Tibial nerve (tissue), 4 donors: ENCODE measurements around the gene GRK1. TPM values are rescaled to one million over a fixed set of nuclear protein-coding genes. Genes with fewer than 3 reads are reported as not detected.

Source experiments
- DNase-seq, 2 donors: peaks; one replicate each; pipeline ENCODE4 v3.0.0-alpha.2; 2019; ENCODE audit warnings: low spot score in 2 of 2
- H3K27ac ChIP-seq, 4 donors: fragments of 200-600 bp; sonication (generic) in 3 of 4; one replicate each; pipeline ENCODE4 v1.5.1; 2017 to 2019; ENCODE audit warnings: mild to moderate bottlenecking in 1 of 4
- H3K27me3 ChIP-seq, 2 donors: fragments of 200-600 bp; sonication (generic) in 1 of 2; one replicate each; pipeline versions ENCODE4 v1.5.1 to v1.6.0; 2017 to 2019
- H3K36me3 ChIP-seq, 3 donors: fragments of 200-600 bp; sonication (generic); one replicate each; pipeline ENCODE4 v1.5.1; 2018 to 2019
- H3K4me1 ChIP-seq, 4 donors: fragments of 200-600 bp; sonication (generic) in 3 of 4; one replicate each; pipeline ENCODE4 v1.5.1; 2017 to 2019
- H3K4me3 ChIP-seq, 4 donors: fragments of 200-600 bp; sonication (generic) in 3 of 4; one replicate each; pipeline ENCODE4 v1.5.1; 2017 to 2019; ENCODE audit warnings: mild to moderate bottlenecking in 1 of 4, moderate library complexity in 1 of 4
- H3K9me3 ChIP-seq, 4 donors: fragments of 200-600 bp; sonication (generic) in 3 of 4; one replicate each; pipeline ENCODE4 v1.5.1; 2017 to 2019
- CTCF ChIP-seq, 5 experiments: fragments of 200-600 bp in 3 of 5; fragments of 450-650 bp in 2 of 5; sonication (generic) in 3 of 5; IDR thresholded peaks; one replicate each; pipeline ENCODE4 v1.5.1; 2016 to 2019; ENCODE audit warnings: antibody characterized with exemption in 5 of 5, mild to moderate bottlenecking in 3 of 5, moderate library complexity in 2 of 5
- EP300 ChIP-seq, 2 donors: sonication (generic); formaldehyde crosslinking; IDR thresholded peaks; one replicate each; pipeline ENCODE4 v1.6.1; 2017; ENCODE audit warnings: antibody characterized with exemption in 2 of 2, mild to moderate bottlenecking in 1 of 2
- POLR2A ChIP-seq, 2 donors: fragments of 450-650 bp; IDR thresholded peaks; one replicate each; pipeline ENCODE4 v1.6.1; 2017; ENCODE audit warnings: antibody characterized with exemption in 2 of 2, mild to moderate bottlenecking in 2 of 2, moderate library complexity in 2 of 2
- WGBS, 2 donors: methylation state at CpG; one replicate each; pipeline ENCODE4 v1.1.5; 2018; 5-methylcytosine and 5-hydroxymethylcytosine counted together
- total RNA-seq, 4 donors: library from RNA; depleted of rRNA; stranded (reverse); fragments of >200 nt; gene quantifications; one replicate each; pipeline ENCODE4 v1.1.0, GENCODE V29; 2016

Gene GRK1
- total RNA-seq, 4 donors from 2014 or later, result not detected

DNA sequence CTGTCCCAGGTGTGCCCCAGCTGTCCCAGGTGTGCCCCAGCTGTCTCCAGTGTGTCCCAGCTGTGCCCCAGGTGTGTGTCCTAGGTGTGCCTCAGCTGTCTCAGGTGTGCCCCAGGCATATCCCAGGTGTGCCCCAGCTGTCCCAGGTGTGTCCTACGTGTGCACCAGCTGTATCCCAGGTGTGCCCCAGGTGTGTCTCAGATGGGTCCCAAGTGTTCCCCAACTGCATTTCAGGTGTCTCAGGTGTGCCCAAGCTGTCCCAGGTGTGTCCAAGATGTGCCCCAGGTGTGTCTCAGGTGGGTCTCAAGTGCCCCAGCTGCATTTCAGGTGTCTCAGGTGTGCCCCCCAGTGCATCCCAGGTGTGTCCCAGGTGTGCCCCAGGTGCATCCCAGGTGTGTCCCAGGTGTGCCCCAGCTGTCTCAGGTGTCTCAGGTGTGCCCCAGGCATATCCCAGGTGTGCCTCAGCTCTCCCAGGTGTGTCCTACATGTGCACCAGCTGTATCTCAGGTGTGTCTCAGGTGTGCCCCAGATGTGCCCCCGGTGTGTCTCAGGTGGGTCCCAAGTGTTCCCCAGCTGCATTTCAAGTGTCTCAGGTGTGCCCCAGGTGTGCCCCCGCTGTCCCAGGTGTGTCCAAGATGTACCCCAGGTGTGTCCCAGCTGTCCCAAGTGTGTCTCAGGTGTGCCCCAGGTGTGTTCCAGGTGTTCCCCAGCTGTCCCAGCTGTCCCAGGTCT, 1.3 kb upstream of the GRK1 start:
- Histone ChIP-seq H3K36me3 (no peaks in the 10 kb centered on the region), H3K27ac (no peak overlapping the region), H3K4me1 (no peaks in the 10 kb centered on the region), H3K27me3 (no peaks in the 10 kb centered on the region), H3K9me3 (peaks cover 0 to 17% (median 3%) of the 10 kb centered on the region in 4 donors), H3K4me3 (no peak overlapping the region)
- no peak for TF ChIP-seq CTCF (IDR thresholded peaks at IDR 0.05)
- TF ChIP-seq POLR2A (IDR thresholded peaks at IDR 0.05), result no peak
- TF ChIP-seq EP300 (IDR thresholded peaks at IDR 0.05), result no peak
- WGBS, 2 donors, result 80 to 93% methylated on average over 1 to 3 of the region's 3 CpGs
- peak in 1 of 2 donors; percentile 8 for DNase-seq

DNA sequence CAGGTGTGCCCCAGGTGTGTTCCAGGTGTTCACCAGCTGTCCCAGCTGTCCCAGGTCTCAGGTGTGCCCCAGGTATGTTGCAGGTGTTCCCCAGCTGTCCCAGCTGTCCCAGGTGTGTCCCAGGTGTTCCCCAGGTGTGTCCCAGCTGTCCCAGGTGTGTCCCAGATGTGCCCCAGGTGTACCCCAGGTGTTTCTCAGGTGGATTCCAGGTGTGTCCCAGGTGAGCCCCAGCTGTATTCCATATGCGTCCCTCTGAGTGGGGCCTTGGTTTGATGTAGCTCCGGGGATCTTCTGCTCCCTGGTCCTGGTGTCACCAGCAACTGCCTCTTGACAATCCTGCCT, 719 bp upstream of the GRK1 start:
- Histone ChIP-seq H3K27me3 (no peaks in the 10 kb centered on the region), H3K27ac (no peak overlapping the region), H3K4me3 (no peak overlapping the region), H3K9me3 (peaks cover 0 to 11% (median 2%) of the 10 kb centered on the region in 4 donors), H3K4me1 (no peaks in the 10 kb centered on the region), H3K36me3 (no peaks in the 10 kb centered on the region)
- DNase-seq, result no peak
- WGBS, 2 donors, result 80 to 85% methylated on average over 2 of the region's 2 CpGs
- TF ChIP-seq CTCF (IDR thresholded peaks at IDR 0.05), result no peak
- no peak for TF ChIP-seq POLR2A (IDR thresholded peaks at IDR 0.05)
- TF ChIP-seq EP300 (IDR thresholded peaks at IDR 0.05), result no peak

GRCh38 chr13:113667771-113668490, 912 bp downstream of the GRK1 start:
- Histone ChIP-seq H3K27me3 (no peaks in the 10 kb centered on the region), H3K4me1 (no peaks in the 10 kb centered on the region), H3K4me3 (no peak overlapping the region), H3K9me3 (no peaks in the 10 kb centered on the region), H3K27ac (no peak overlapping the region), H3K36me3 (no peaks in the 10 kb centered on the region)
- TF ChIP-seq POLR2A (IDR thresholded peaks at IDR 0.05) (no peak), EP300 (IDR thresholded peaks at IDR 0.05) (no peak), CTCF (IDR thresholded peaks at IDR 0.05) (no peak)
- 84 to 87% methylated on average over 25 to 29 of the region's 29 CpGs for WGBS, 2 donors
- peak in 1 of 2 donors; percentile 7 for DNase-seq

GRCh38 chr13:113668491-113668971, 1.5 kb downstream of the GRK1 start:
- Histone ChIP-seq H3K4me3 (no peak overlapping the region), H3K27me3 (no peaks in the 10 kb centered on the region), H3K4me1 (no peaks in the 10 kb centered on the region), H3K9me3 (no peaks in the 10 kb centered on the region), H3K27ac (no peak overlapping the region), H3K36me3 (no peaks in the 10 kb centered on the region)
- 65 to 84% methylated on average over 19 to 24 of the region's 24 CpGs for WGBS, 2 donors
- DNase-seq, result peak in 1 of 2 donors; percentile 8
- TF ChIP-seq EP300 (IDR thresholded peaks at IDR 0.05) (no peak), CTCF (IDR thresholded peaks at IDR 0.05) (no peak), POLR2A (IDR thresholded peaks at IDR 0.05) (no peak)

GRCh38 chr13:113669231-113669754, 2.3 kb downstream of the GRK1 start:
- no peaks in the 10 kb centered on the region for H3K9me3 ChIP-seq
- no peak overlapping the region for H3K4me3 ChIP-seq
- no peak overlapping the region for H3K27ac ChIP-seq
- DNase-seq, result no peak
- no peaks in the 10 kb centered on the region for H3K27me3 ChIP-seq
- TF ChIP-seq CTCF (IDR thresholded peaks at IDR 0.05), result no peak
- TF ChIP-seq EP300 (IDR thresholded peaks at IDR 0.05), result no peak
- no peak for TF ChIP-seq POLR2A (IDR thresholded peaks at IDR 0.05)
- WGBS, 2 donors, result 69 to 74% methylated on average over 13 of the region's 13 CpGs
- H3K36me3 ChIP-seq, result no peaks in the 10 kb centered on the region
- no peaks in the 10 kb centered on the region for H3K4me1 ChIP-seq
